HG02763 (cell line): ENCODE data around the gene STAM.

Experiments used
- ATAC-seq: cut with Tn5 transposase; IDR thresholded peaks from one replicate; pipeline ENCODE4 v1.9.1; 2021; ENCODE audit warnings: mild to moderate bottlenecking, moderate library complexity; ENCODE audit not compliant: unreplicated experiment

Gene STAM

DNA sequence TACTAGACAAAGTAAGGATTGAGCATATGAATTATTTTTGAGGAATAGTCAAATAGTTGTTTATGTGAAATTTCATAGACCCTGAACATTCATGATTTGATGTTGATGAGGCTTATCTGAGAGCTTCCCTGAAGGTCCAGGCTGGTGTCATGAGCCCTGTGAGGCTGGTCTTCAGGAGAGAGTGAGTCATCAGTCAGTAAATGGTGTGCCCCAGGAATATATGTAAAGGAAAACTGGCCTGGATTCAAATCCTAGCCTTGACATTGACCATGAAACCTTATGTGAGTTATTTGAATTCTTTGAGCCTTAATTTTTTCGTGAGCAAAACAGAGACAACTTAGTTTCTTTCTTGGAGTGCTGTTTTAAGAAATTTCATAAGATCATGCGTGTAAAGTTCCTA lies 114.2 kb downstream of the STAM start:
- ATAC-seq = no peak

DNA sequence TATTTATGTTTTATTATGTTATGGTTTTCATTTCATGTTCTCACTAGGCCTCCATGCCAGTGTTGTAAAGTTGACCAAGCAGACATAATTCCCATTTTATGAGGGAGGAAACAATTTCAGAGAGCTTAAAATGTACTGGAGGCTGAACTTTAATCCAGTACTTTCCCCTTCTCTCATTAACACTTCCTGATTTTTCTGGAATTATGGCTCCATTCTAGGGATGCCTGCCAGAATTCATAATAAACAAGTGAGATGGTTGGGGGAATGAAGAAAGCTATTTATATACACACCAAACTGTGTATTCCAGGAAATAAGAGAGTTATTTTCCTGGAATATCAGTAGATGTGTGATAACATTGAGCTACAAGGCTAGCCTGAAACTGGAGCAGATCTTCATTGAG lies 114.9 kb downstream of the STAM start:
- ATAC-seq = no peak

DNA sequence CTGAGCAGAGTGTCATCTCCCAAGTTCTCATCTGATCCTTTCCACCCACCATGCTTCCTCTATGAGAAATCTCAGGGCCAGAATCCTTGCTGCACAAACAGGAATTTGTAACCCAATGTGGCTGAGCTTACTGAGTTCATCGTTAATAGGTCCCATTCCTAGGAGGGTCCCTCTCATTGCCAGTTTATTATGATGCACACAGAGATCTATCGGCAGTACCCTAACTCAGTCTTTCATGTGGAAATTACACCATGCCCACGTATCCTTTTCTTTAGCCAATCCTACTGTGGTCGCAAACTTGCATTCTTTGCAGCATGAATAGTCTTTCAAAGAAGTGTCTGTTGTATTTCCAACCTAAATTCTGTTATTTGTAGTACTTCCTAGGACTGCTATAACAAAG lies 120.2 kb downstream of the STAM start:
- ATAC-seq = no peak

DNA sequence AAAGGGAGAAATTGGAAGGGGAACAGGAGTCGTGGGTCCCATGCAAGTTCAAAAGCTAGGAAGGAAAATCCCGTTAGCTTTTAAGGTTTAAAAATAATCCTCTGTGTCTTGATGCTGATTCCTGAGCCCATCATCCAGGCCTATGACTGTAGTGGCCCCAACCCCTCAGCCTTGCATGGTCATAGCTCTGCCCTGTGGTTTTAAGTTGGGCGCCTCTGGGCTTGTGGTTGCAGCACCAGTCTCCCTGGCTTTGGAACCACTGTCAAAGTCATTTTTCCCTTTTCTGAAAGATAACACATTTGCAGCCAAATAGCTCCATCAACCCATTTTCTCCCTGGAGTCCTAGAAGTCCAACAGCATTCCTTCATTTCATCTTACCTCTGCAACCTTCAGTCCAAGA lies 121.7 kb downstream of the STAM start:
- no peak for ATAC-seq
